Adrenal gland (tissue), 12 donors: ENCODE results near the gene ADCY5. TPM values are rescaled to one million over a fixed set of nuclear protein-coding genes. Genes with fewer than 3 reads are reported as not detected.

ENCODE experiments used
- DNase-seq, 7 donors: peaks; one replicate each; pipeline ENCODE4 v3.0.0-alpha.2; 2019 to 2020
- H3K27ac ChIP-seq, 5 donors: fragments of 200-600 bp; sonication (generic) in 4 of 5; 1 replicate in 3 of 5; 2 replicates in 2 of 5; pipeline versions ENCODE4 v1.5.1 to v1.8.0; 2016 to 2020; ENCODE audit warnings: mild to moderate bottlenecking in 1 of 5
- H3K27me3 ChIP-seq: fragments of 200-600 bp; 2 replicates; pipeline ENCODE4 v1.8.0; 2021
- H3K36me3 ChIP-seq, 2 donors: fragments of 200-600 bp; replicated peaks in 1 of 2; 1 replicate in 1 of 2; 2 replicates in 1 of 2; pipeline versions ENCODE4 v1.5.1 to v1.8.0; 2018 to 2022
- H3K4me1 ChIP-seq, 2 donors: fragments of 200-600 bp; replicated peaks in 1 of 2; 1 replicate in 1 of 2; 2 replicates in 1 of 2; pipeline versions ENCODE4 v1.5.1 to v1.8.0; 2018 to 2021
- H3K4me3 ChIP-seq, 4 donors: fragments of 200-600 bp; sonication (generic) in 3 of 4; one replicate each; pipeline ENCODE4 v1.5.1; 2016 to 2018
- H3K9me3 ChIP-seq, 3 donors: fragments of 200-600 bp; sonication (generic) in 1 of 3; replicated peaks in 1 of 3; 1 replicate in 2 of 3; 2 replicates in 1 of 3; pipeline versions ENCODE4 v1.5.1 to v1.8.0; 2016 to 2021
- POLR2A ChIP-seq, 2 donors: fragments of 450-650 bp; IDR thresholded peaks; one replicate each; pipeline ENCODE4 v1.6.1; 2017; ENCODE audit warnings: antibody characterized with exemption in 2 of 2, mild to moderate bottlenecking in 2 of 2, moderate library complexity in 1 of 2
- WGBS, 4 donors: extraction: QIAGEN DNeasy Blood & Tissue Kit in 2 of 4; methylation state at CpG; one replicate each; pipeline versions ENCODE4 v1.1.5 to v1.1.7; 2013 to 2017; 5-methylcytosine and 5-hydroxymethylcytosine counted together
- intact Hi-C, 2 donors: fragments of 100-400 bp; cut with DNase I; formaldehyde crosslinking; loops; one replicate each; pipeline versions ENCODE4 v1.14.1 to v1.15.0; 2022 to 2023
- polyA plus RNA-seq, 3 donors: library from polyadenylated mRNA; stranded (reverse); fragments of 200-250 nt in 2 of 3; fragments of 350-450 nt in 1 of 3; fragmentation: Illumina TruSeq in 1 of 3; extraction: RNeasy Lipid Tissue Mini Kit (QIAGEN cat#74804) in 1 of 3; gene quantifications; one replicate each; pipeline ENCODE4 v1.2.3, GENCODE V29; 2013 to 2014
- total RNA-seq, 9 donors: library from RNA; depleted of rRNA in 4 of 9; stranded (reverse); fragments of >200 nt in 4 of 9; fragments of 120-200 nt in 1 of 9; fragmentation: NEBNext Ultra II Directional in 1 of 9; extraction: Animal tissue kit (Norgen Biotek cat#: 25700) in 1 of 9; gene quantifications; one replicate each; pipeline versions ENCODE4 v1.1.0 to v1.2.4, GENCODE V29; 2013 to 2023
- TF ChIP-seq, protein P1 (sequence below), 6 experiments: fragments of 450-650 bp in 4 of 6; fragments of 200-600 bp in 2 of 6; sonication (generic) in 1 of 6; IDR thresholded peaks; 1 replicate in 5 of 6; 2 replicates in 1 of 6; pipeline versions ENCODE4 v1.5.1 to v1.8.0; 2016 to 2021; ENCODE audit warnings: antibody characterized with exemption in 6 of 6, mild to moderate bottlenecking in 2 of 6, moderate library complexity in 1 of 6
- donor health status: healthy with polysubstance abuse.
- donor health status: Bipolar disorder and iron deficiency.
- donor health status: DM: yes; HTN: yes; CAD: no.
- donor health status: DM: no; HTN: no; CAD: no.
- donor health status: DM: no; HTN: no; CAD: no.
- donor health status: DM: yes; HTN: yes; CAD: no.

ADCY5 gene
- total and polyA plus RNA-seq, 12 donors = 1.2 to 12.4 (median 4.4) TPM

DNA sequence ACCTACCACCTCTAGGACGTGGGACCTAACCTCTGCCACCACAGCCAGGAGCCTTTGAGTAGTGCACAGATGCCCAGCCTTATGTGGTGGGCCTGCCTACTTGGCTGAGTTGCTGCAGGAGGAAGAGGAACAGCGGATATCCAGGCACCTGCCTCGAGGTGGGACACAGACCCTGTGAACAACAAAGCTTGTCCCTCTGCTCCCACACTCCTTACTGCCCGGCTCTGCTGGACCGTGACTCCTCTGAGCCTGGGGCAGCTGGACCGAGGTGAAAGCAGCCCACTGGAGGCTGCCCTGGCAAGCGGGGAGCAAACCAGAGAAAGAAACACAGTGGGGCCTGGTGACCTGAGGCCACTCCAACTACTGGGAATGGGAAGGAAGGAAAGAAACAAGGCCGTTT lies 149.3 kb downstream of the ADCY5 start:
- Histone ChIP-seq H3K4me3 (no peak overlapping the region), H3K36me3 (peaks cover 0 to 7% of the 10 kb centered on the region in 2 donors), H3K27me3 (no peaks in the 10 kb centered on the region), H3K4me1 (no peaks in the 10 kb centered on the region), H3K9me3 (no peaks in the 10 kb centered on the region), H3K27ac (no peak overlapping the region)
- intact Hi-C loops = no loop called here
- no peak for DNase-seq
- TF ChIP-seq, protein P1, sequence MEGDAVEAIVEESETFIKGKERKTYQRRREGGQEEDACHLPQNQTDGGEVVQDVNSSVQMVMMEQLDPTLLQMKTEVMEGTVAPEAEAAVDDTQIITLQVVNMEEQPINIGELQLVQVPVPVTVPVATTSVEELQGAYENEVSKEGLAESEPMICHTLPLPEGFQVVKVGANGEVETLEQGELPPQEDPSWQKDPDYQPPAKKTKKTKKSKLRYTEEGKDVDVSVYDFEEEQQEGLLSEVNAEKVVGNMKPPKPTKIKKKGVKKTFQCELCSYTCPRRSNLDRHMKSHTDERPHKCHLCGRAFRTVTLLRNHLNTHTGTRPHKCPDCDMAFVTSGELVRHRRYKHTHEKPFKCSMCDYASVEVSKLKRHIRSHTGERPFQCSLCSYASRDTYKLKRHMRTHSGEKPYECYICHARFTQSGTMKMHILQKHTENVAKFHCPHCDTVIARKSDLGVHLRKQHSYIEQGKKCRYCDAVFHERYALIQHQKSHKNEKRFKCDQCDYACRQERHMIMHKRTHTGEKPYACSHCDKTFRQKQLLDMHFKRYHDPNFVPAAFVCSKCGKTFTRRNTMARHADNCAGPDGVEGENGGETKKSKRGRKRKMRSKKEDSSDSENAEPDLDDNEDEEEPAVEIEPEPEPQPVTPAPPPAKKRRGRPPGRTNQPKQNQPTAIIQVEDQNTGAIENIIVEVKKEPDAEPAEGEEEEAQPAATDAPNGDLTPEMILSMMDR (IDR thresholded peaks at IDR 0.05) = no peak
- no peak for TF ChIP-seq POLR2A (IDR thresholded peaks at IDR 0.05)
- WGBS, 4 donors = 66 to 91% (median 80%) methylated on average over 6 to 8 of the region's 8 CpGs

- no peaks in the 10 kb centered on the region for H3K27me3 ChIP-seq
- H3K27ac ChIP-seq = no peak overlapping the region
- H3K4me3 ChIP-seq = no peak overlapping the region
- 61 to 83% (median 66%) methylated on average over 5 of the region's 5 CpGs for WGBS, 4 donors
- H3K4me1 ChIP-seq = no peaks in the 10 kb centered on the region
- no peaks in the 10 kb centered on the region for H3K9me3 ChIP-seq
- intact Hi-C loops = no loop called here
- no peak for DNase-seq
- TF ChIP-seq POLR2A (IDR thresholded peaks at IDR 0.05) = no peak
- TF ChIP-seq, protein P1 (IDR thresholded peaks at IDR 0.05) = no peak
- peaks cover 0 to 7% of the 10 kb centered on the region in 2 donors for H3K36me3 ChIP-seq
These were observed 150.0 kb downstream of the ADCY5 start for GRCh38 chr3:123298903-123299302.

DNA sequence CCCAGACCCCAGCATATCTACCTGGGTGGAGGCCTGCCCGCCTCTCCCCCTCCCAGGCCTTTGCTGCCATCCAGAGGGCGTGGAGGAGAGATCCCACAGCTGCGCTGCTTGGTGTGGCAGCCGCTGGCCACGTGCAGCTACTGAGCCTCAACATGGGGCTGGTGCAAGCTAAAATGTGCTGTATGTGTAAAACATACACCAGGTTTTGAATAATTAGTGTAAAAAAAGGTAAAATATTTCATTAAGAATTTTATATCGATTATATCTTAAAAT lies 151.3 kb downstream of the ADCY5 start:
- H3K9me3 ChIP-seq = no peaks in the 10 kb centered on the region
- DNase-seq = no peak
- intact Hi-C loops = no loop called here
- H3K27ac ChIP-seq = no peak overlapping the region
- TF ChIP-seq, protein P1 (IDR thresholded peaks at IDR 0.05) = no peak
- TF ChIP-seq POLR2A (IDR thresholded peaks at IDR 0.05) = no peak
- no peaks in the 10 kb centered on the region for H3K4me1 ChIP-seq
- H3K36me3 ChIP-seq = peaks cover 0 to 4% of the 10 kb centered on the region in 2 donors
- 86 to 90% (median 87%) methylated on average over 6 of the region's 6 CpGs for WGBS, 4 donors
- H3K4me3 ChIP-seq = no peak overlapping the region
- H3K27me3 ChIP-seq = no peaks in the 10 kb centered on the region

- no peak overlapping the region for H3K27ac ChIP-seq
- WGBS, 4 donors = 81 to 89% (median 84%) methylated on average over 7 to 13 of the region's 13 CpGs
- peaks cover 0 to 1% of the 10 kb centered on the region in 2 donors for H3K36me3 ChIP-seq
- H3K4me3 ChIP-seq = no peak overlapping the region
- DNase-seq = no peak
- no peaks in the 10 kb centered on the region for H3K4me1 ChIP-seq
- H3K27me3 ChIP-seq = no peaks in the 10 kb centered on the region
- TF ChIP-seq POLR2A (IDR thresholded peaks at IDR 0.05) = no peak
- TF ChIP-seq, protein P1 (IDR thresholded peaks at IDR 0.05) = no peak
- intact Hi-C loops = no loop called here
- no peaks in the 10 kb centered on the region for H3K9me3 ChIP-seq
These were observed 151.9 kb downstream of the ADCY5 start for GRCh38 chr3:123296836-123297626.
